Endothelial cell of umbilical vein (primary cell): ENCODE data around the gene SLC25A28. TPM values are rescaled to one million over a fixed set of nuclear protein-coding genes. Genes with fewer than 3 reads are reported as not detected.
A peak's percentile ranks its signal among the peaks of the same experiment; 100 is the strongest.

Experiments
- BruUV-seq: library from RNA; stranded (reverse); fragments of 400-500 nt; replicated peaks from 2 replicates; lab custom pipeline; 2021; lab: Mats Ljungman, UMichigan
- CTCF ChIA-PET: fragments of 300-600, 350-600 bp; sonication (Branson Sonifier 250); formaldehyde crosslinking; loops from one replicate; lab custom pipeline; 2021; ENCODE audit warnings: antibody characterized with exemption, inconsistent platforms; lab: Charles Lee
- POLR2A ChIA-PET: fragments of 300-600, 350-600 bp; sonication (Branson Sonifier 250); formaldehyde crosslinking; loops from one replicate; lab custom pipeline; 2021; ENCODE audit warnings: antibody characterized with exemption, inconsistent platforms; lab: Charles Lee
- DNase-seq: peaks from one replicate; pipeline ENCODE4 v3.0.0-alpha.2; 2011; ENCODE audit warnings: low read depth, low spot score
- FAIRE-seq: peaks from 2 replicates; lab custom pipeline; 2011; peaks lifted over from hg19 to GRCh38; lab: Jason Lieb, UNC
- H2AFZ ChIP-seq: 2 replicates; pipeline ENCODE4 v1.6.0; 2012; ENCODE audit warnings: low read depth, low read length, control low read depth, inconsistent platforms
- H3K27ac ChIP-seq: 2 replicates; pipeline ENCODE4 v1.5.1; 2011; ENCODE audit warnings: low read depth, mild to moderate bottlenecking, control low read depth, low read length, moderate library complexity; ENCODE audit not compliant: insufficient read depth
- H3K27me3 ChIP-seq, 2 experiments: 2 replicates each; pipeline versions ENCODE4 v1.6.0 to v1.6.1; 2011; ENCODE audit warnings: low read length in 2 of 2, mixed read lengths in 1 of 2; ENCODE audit not compliant: control insufficient read depth in 2 of 2, insufficient read depth in 2 of 2
- H3K36me3 ChIP-seq, 2 experiments: 2 replicates in 1 of 2; 3 replicates in 1 of 2; pipeline ENCODE4 v1.5.1; 2011; ENCODE audit warnings: low read length in 2 of 2, mild to moderate bottlenecking in 1 of 2, moderate library complexity in 1 of 2; ENCODE audit not compliant: control insufficient read depth in 2 of 2, insufficient read depth in 2 of 2; ENCODE audit errors: extremely low read depth in 1 of 2
- H3K4me1 ChIP-seq: 3 replicates; pipeline ENCODE4 v1.5.1; 2011; ENCODE audit warnings: mild to moderate bottlenecking, low read length; ENCODE audit not compliant: control insufficient read depth, insufficient read depth; ENCODE audit errors: extremely low read depth
- H3K4me2 ChIP-seq: 2 replicates; pipeline ENCODE4 v1.6.1; 2011; ENCODE audit warnings: low read length, control low read depth, mixed read lengths; ENCODE audit not compliant: insufficient read depth
- H3K4me3 ChIP-seq, 3 experiments: fragments of 200-600 bp in 1 of 3; sonication (generic), shearing (Covaris generic) in 1 of 3; replicated peaks in 1 of 3; 2 replicates each; pipeline ENCODE4 v1.5.1; 2011 to 2016; ENCODE audit warnings: control low read depth in 3 of 3, low read length in 3 of 3, mild to moderate bottlenecking in 2 of 3, inconsistent platforms in 1 of 3, low read depth in 1 of 3, moderate library complexity in 1 of 3; ENCODE audit not compliant: insufficient read depth in 1 of 3
- H3K79me2 ChIP-seq: 2 replicates; pipeline ENCODE4 v1.6.0; 2012; ENCODE audit warnings: low read length, inconsistent platforms; ENCODE audit not compliant: control insufficient read depth, insufficient read depth
- H3K9ac ChIP-seq: replicated peaks from 2 replicates; pipeline ENCODE3; 2011; ENCODE audit warnings: low read length, control low read depth; ENCODE audit not compliant: insufficient read depth; ENCODE audit errors: extremely low read depth
- H3K9me1 ChIP-seq: replicated peaks from 3 replicates; pipeline ENCODE4 v1.6.0; 2011; ENCODE audit warnings: mild to moderate bottlenecking, low read length; ENCODE audit not compliant: control insufficient read depth, insufficient read depth; ENCODE audit errors: extremely low read depth
- H3K9me3 ChIP-seq: replicated peaks from 2 replicates; pipeline ENCODE4 v1.5.1; 2012; ENCODE audit warnings: low read length, inconsistent platforms; ENCODE audit not compliant: control insufficient read depth, insufficient read depth
- H4K20me1 ChIP-seq: replicated peaks from 2 replicates; pipeline ENCODE3; 2011; ENCODE audit warnings: mild to moderate bottlenecking, low read length; ENCODE audit not compliant: control insufficient read depth, insufficient read depth; ENCODE audit errors: extremely low read depth
- EZH2 ChIP-seq: IDR thresholded peaks from 2 replicates; pipeline ENCODE4 v1.6.1; 2012; ENCODE audit warnings: borderline replicate concordance, low read depth, mild to moderate bottlenecking, moderate library complexity, low read length, inconsistent platforms; ENCODE audit not compliant: severe bottlenecking
- FOS ChIP-seq: IDR thresholded peaks from 2 replicates; pipeline ENCODE4 v1.6.1; 2011; ENCODE audit warnings: mild to moderate bottlenecking, low read length, moderate library complexity, borderline replicate concordance; ENCODE audit not compliant: insufficient read depth
- GATA2 ChIP-seq: IDR thresholded peaks from 2 replicates; pipeline ENCODE4 v1.7.0; 2011; ENCODE audit warnings: low read depth, mild to moderate bottlenecking, moderate library complexity, mixed read lengths, low read length; ENCODE audit not compliant: insufficient read length, insufficient read depth
- JUN ChIP-seq: IDR thresholded peaks from 2 replicates; pipeline ENCODE4 v1.6.1; 2011; ENCODE audit warnings: borderline replicate concordance, low read depth; ENCODE audit not compliant: insufficient read length, insufficient read depth
- MYC ChIP-seq: IDR thresholded peaks from one replicate; pipeline ENCODE4 v1.6.1; 2011; ENCODE audit warnings: mild to moderate bottlenecking, low read depth, low read length
- POLR2A ChIP-seq: IDR thresholded peaks from 2 replicates; pipeline ENCODE4 v1.6.1; 2012; ENCODE audit warnings: low read depth, mild to moderate bottlenecking, control low read depth, low read length
- POLR2AphosphoS5 ChIP-seq: IDR thresholded peaks from 2 replicates; pipeline ENCODE4 v1.6.1; 2012; ENCODE audit warnings: low read depth, mild to moderate bottlenecking, control low read depth, low read length, moderate library complexity; ENCODE audit not compliant: insufficient read depth
- dilution Hi-C: fragments of 300-500 bp; cut with MboI; formaldehyde crosslinking; loops from one replicate; pipeline ENCODE4 v1.15.0; 2019; ENCODE audit warnings: low sequenced_read_pairs; ENCODE audit not compliant: extremely low pct_ligation_motif_present
- intact Hi-C: fragments of 100-400 bp; cut with micrococcal nuclease; formaldehyde crosslinking; loops from one replicate; pipeline ENCODE4 v1.10.0; 2022
- polyA plus RNA-seq, 4 experiments: library from polyadenylated mRNA; depleted of rRNA in 3 of 4; stranded (reverse) in 3 of 4; unstranded in 1 of 4; fragments of >200 nt; gene quantifications; 2 replicates each; pipeline versions ENCODE4 v1.2.1 to v1.2.3, GENCODE V29; 2011 to 2012; ENCODE audit warnings: missing spikeins in 1 of 4
- total RNA-seq: library from RNA; stranded (reverse); gene quantifications from 2 replicates; pipeline ENCODE4 v1.2.3, GENCODE V29; 2021
- TF ChIP-seq, protein P1 (sequence below), 2 donors: IDR thresholded peaks; 1 replicate in 1 of 2; 2 replicates in 1 of 2; pipeline ENCODE4 v1.5.1; 2011; ENCODE audit warnings: low read length in 2 of 2, mild to moderate bottlenecking in 2 of 2, moderate library complexity in 2 of 2, control low read depth in 1 of 2, inconsistent platforms in 1 of 2, low read depth in 1 of 2; ENCODE audit not compliant: insufficient read depth in 1 of 2; ENCODE audit errors: extremely low read depth in 1 of 2

SLC25A28 gene
- total and polyA plus RNA-seq, 2 donors (not counting 3 experiments of a cell fraction or from before 2014, with no cell fraction given): 33.7 to 38.8 TPM

DNA sequence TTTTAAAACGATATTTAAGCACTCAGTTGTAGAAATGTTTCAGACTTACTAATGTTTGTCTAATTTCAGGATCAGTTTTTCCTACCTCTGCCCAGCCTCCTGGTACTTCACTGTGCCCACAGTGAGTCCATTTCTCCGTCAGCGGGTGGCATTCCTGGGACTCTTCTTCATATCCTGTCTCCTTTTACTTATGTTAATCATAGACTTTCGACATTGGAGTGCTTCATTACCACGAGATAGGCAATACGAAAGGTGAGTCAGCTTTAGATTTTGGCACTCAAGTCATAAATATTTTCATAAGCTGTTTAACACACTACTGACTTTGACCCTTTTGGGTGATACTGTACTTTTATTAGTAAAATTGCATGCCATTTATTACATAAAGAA lies 41.1 kb upstream of the SLC25A28 start:
- FAIRE-seq: peak; percentile 69
- Histone ChIP-seq H3K36me3 (peaks cover 3 to 6% of the 10 kb centered on the region in 2 experiments), H4K20me1 (no peaks in the 10 kb centered on the region), H3K4me2 (peak overlapping the region; percentile 60), H3K9ac (peak overlapping the region; percentile 32), H3K27me3 (peaks cover 4 to 5% of the 10 kb centered on the region in 2 experiments), H3K79me2 (peaks cover 6% of the 10 kb centered on the region), H3K9me1 (no peaks in the 10 kb centered on the region), H3K27ac (peak overlapping the region; percentile 45), H3K9me3 (no peaks in the 10 kb centered on the region), H3K4me3 (peak overlapping the region in 1 of 3 experiments; percentile 12), H2AFZ (no peak overlapping the region), H3K4me1 (peaks cover 16% of the 10 kb centered on the region)
- ChIA-PET POLR2A (no interaction called here), CTCF (no interaction called here)
- peak; percentile 72 for DNase-seq
- TF ChIP-seq JUN (peak; percentile 55), EZH2 (no peak), FOS (peak; percentile 81)
- intact Hi-C loops: no loop called here
- dilution Hi-C loops: no loop called here
- BruUV-seq: no TSS peak

DNA sequence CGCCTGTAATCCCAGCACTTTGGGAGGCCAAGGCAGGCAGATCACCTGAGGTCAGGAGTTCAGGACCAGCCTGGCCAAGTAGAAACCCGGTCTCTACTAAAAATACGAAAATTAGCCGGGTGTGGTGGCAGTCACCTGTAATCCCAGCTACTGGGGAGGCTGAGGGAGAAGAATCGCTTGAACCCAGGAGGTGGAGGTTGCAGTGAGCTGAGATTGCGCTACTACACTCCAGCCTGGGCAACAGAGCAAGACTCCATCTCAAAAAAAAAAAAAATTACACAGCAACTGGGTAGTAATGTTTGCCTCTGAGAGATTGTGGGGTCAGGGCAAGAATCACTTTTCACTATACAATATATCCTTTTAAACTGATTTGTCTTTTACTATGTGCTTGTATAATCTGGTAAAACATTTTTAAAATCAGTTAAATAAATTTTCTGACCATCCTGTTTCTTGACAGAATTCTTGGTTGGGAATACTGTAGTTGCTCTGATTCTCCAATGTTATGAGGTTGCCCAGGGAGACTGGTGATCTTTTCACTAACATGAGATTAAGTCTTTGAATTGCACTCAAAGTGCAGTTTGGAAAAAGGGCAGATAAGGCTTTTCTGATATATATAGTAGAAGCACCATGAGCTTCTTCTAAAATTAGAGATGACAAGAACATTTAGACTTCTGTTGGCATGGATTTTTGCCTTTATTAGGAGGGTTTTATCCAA lies 40.6 kb upstream of the SLC25A28 start:
- Histone ChIP-seq H3K36me3 (peaks cover 3 to 6% of the 10 kb centered on the region in 2 experiments), H4K20me1 (no peaks in the 10 kb centered on the region), H3K9me1 (no peaks in the 10 kb centered on the region), H3K79me2 (peaks cover 6% of the 10 kb centered on the region), H3K4me2 (peak overlapping the region; percentile 60), H3K27ac (peak overlapping the region; percentile 45), H3K9ac (peak overlapping the region; percentile 32), H3K4me3 (no peak overlapping the region), H3K27me3 (peaks cover 4 to 6% of the 10 kb centered on the region in 2 experiments), H3K4me1 (peaks cover 16% of the 10 kb centered on the region), H3K9me3 (no peaks in the 10 kb centered on the region), H2AFZ (no peak overlapping the region)
- DNase-seq (no peak), FAIRE-seq (no peak)
- dilution Hi-C loops (no loop called here), intact Hi-C loops (no loop called here)
- no peak for TF ChIP-seq POLR2AphosphoS5
- TF ChIP-seq, protein P1, sequence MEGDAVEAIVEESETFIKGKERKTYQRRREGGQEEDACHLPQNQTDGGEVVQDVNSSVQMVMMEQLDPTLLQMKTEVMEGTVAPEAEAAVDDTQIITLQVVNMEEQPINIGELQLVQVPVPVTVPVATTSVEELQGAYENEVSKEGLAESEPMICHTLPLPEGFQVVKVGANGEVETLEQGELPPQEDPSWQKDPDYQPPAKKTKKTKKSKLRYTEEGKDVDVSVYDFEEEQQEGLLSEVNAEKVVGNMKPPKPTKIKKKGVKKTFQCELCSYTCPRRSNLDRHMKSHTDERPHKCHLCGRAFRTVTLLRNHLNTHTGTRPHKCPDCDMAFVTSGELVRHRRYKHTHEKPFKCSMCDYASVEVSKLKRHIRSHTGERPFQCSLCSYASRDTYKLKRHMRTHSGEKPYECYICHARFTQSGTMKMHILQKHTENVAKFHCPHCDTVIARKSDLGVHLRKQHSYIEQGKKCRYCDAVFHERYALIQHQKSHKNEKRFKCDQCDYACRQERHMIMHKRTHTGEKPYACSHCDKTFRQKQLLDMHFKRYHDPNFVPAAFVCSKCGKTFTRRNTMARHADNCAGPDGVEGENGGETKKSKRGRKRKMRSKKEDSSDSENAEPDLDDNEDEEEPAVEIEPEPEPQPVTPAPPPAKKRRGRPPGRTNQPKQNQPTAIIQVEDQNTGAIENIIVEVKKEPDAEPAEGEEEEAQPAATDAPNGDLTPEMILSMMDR (IDR thresholded peaks at IDR 0.05; ENCODE audit: extremely low read depth in 1 of 2, insufficient read depth in 1 of 2, low read depth in 1 of 2, low read length in 2 of 2): no peak
- no peak for TF ChIP-seq POLR2A
- TF ChIP-seq GATA2: no peak
- no peak for TF ChIP-seq MYC
- TF ChIP-seq FOS: no peak
- TF ChIP-seq EZH2: no peak
- CTCF ChIA-PET: interaction anchor here (1.2 to 1.7 kb wide), 3 partner anchors 22 to 51 kb away, joined by 3 to 4 read pairs (median 4); no protein-coding TSS in a partner anchor
- POLR2A ChIA-PET: no interaction called here
- BruUV-seq: no TSS peak
